ENCODE measurements around the gene HDAC9.

The HDAC9 gene

DNA sequence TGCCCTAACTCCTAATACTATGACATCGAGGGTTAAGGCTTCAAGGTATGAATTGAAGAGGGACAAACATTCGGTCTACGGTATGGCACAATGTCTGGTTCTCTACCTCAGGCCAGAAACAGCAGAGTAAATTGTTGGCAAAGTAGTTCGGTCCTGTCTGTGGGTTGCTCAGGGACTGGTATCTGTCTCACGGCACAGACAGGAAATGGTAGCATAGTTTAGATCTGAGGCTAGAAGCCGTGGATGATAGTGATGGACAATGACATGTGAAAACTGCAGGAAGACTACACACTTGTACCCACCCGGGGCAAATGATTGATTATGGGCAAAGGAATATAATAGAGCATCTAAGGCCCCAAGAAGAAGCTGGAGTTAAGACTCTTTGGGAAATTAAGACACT, 515.7 kb downstream of the HDAC9 start:
- TF ChIP-seq CTCF (IDR thresholded peaks at IDR 0.05; ENCODE audit: low read depth, low read length, missing control alignments) = no peak
- no peak overlapping the region for H3K4me3 ChIP-seq (replicated peaks; ENCODE audit: low read depth, low read length)
- no peak for DNase-seq (ENCODE audit: extremely low read depth, low read depth)

DNA sequence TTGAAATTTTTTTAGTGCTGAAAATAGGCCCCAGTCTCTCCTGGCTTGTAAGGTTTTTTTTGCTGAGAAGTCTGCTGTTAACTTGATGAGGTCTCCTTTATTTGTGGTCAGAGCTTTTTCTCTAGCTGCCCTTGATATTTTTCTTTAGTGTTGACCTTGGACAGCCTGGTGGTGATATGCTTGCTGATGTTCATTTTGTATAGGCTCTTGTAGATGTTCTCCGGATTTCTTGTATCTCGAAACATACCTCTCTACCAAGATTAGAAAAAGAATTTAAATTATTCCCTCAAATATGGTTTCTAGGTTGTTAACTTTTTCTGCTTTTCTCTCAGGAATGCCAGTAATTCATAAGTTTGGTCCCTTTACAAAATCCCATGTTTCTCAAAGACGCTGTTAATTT, 519.5 kb downstream of the HDAC9 start:
- no peak for DNase-seq (ENCODE audit: extremely low read depth, low read depth)
- no peak overlapping the region for H3K4me3 ChIP-seq (replicated peaks; ENCODE audit: low read depth, low read length)
- TF ChIP-seq CTCF (IDR thresholded peaks at IDR 0.05; ENCODE audit: low read depth, low read length, missing control alignments) = no peak

GRCh38 chr7:19016140-19016539, 520.6 kb downstream of the HDAC9 start:
- no peak for DNase-seq (ENCODE audit: extremely low read depth, low read depth)
- TF ChIP-seq CTCF (IDR thresholded peaks at IDR 0.05; ENCODE audit: low read depth, low read length, missing control alignments) = no peak
- H3K4me3 ChIP-seq (replicated peaks; ENCODE audit: low read depth, low read length) = no peak overlapping the region

DNA sequence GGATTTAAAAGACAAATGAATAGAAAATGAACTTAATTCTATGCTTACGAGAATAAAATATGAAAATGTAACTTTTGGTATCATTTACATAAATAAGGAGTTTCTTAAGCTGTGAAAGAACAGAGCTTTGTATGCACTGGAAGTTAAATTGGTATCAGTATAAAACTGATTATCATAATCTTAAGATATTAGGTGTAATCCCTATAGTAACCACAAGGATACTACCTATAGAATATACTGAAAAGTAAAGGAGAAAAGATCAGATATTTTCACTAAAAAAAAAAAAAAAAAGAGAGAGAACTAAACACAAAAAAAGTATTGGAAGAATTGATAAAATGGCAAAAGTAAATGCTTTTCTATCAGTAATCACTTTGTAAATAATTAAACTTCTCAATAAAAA, 521.8 kb downstream of the HDAC9 start:
- H3K4me3 ChIP-seq (replicated peaks; ENCODE audit: low read depth, low read length) = no peak overlapping the region
- no peak for DNase-seq (ENCODE audit: extremely low read depth, low read depth)
- no peak for TF ChIP-seq CTCF (IDR thresholded peaks at IDR 0.05; ENCODE audit: low read depth, low read length, missing control alignments)

DNA sequence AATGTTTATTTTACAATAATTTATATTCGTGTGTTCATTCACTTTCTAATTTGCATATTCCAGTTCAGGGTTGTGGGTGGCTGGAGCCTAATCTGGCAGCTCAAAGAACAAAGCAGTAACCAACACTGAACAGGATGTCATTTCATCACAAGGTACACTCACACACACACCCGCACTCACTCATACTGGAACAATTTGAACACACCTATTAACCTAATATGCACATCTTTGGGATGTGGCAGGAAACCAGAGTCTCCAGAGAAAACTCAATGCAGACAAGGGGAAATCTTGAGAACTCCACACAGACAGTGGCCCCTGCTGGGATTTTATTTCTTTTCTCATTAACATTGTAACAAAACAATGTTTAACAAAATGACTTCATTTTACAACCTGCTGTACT, 524.5 kb downstream of the HDAC9 start:
- no peak overlapping the region for H3K4me3 ChIP-seq (replicated peaks; ENCODE audit: low read depth, low read length)
- TF ChIP-seq CTCF (IDR thresholded peaks at IDR 0.05; ENCODE audit: low read depth, low read length, missing control alignments) = no peak
- no peak for DNase-seq (ENCODE audit: extremely low read depth, low read depth)

GRCh38 chr7:19020711-19021110, 525.2 kb downstream of the HDAC9 start:
- DNase-seq (ENCODE audit: extremely low read depth, low read depth) = no peak
- no peak for TF ChIP-seq CTCF (IDR thresholded peaks at IDR 0.05; ENCODE audit: low read depth, low read length, missing control alignments)

DNA sequence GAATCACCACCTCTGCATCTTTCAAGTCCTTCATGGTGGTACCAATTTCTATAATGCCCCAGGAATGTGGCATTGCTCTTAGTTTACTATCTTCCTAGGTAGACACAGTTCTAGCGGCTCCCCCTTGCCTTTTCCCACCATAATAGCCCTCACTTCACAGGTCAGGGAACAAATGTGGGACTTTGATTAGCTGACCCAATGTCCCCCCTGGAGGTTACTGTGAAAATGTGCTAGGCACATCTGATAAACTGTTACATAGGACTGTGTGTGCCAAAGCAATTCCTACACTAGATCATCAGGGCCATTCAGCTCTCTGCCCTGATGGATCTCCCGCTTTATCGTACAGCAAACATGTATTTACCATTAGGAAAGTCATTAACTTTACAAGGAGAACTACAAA, 527.9 kb downstream of the HDAC9 start:
- no peak for TF ChIP-seq CTCF (IDR thresholded peaks at IDR 0.05; ENCODE audit: low read depth, low read length, missing control alignments)
- H3K4me3 ChIP-seq (replicated peaks; ENCODE audit: low read depth, low read length) = no peak overlapping the region

More at GRCh38 chr7:19020711-19021110, 525.2 kb downstream of the HDAC9 start:
- no peak overlapping the region for H3K4me3 ChIP-seq (replicated peaks; ENCODE audit: low read depth, low read length)

More for the DNA sequence above, 527.9 kb downstream of the HDAC9 start:
- DNase-seq (ENCODE audit: extremely low read depth, low read depth) = no peak
